CD4-positive, CD25-positive, alpha-beta regulatory T cell (primary cell): Measurements from ENCODE around the gene STAT3. TPM values are rescaled to one million over a fixed set of nuclear protein-coding genes. Genes with fewer than 3 reads are reported as not detected.
A peak's percentile ranks its signal among the peaks of the same experiment; 100 is the strongest.

Source experiments
- ATAC-seq, 2 donors: fragments of 150-1000 bp; cut with Tn5 transposase; one replicate each; pipeline ENCODE4 v1.10.0; 2021; ENCODE audit warnings: low read depth in 2 of 2, moderate number of reproducible peaks in 2 of 2, moderate library complexity in 1 of 2
- DNase-seq, 3 donors: peaks; one replicate each; pipeline versions ENCODE4 v3.0.0 to v3.0.0-alpha.2; 2012 to 2022; ENCODE audit warnings: mixed read lengths in 1 of 3
- H3K27ac ChIP-seq: one replicate; pipeline ENCODE4 v1.7.0; 2013; ENCODE audit warnings: mild to moderate bottlenecking, low read length; ENCODE audit not compliant: insufficient read depth, poor library complexity, severe bottlenecking
- H3K27me3 ChIP-seq: one replicate; pipeline ENCODE4 v1.7.0; 2013; ENCODE audit warnings: low read length; ENCODE audit not compliant: control insufficient read depth, insufficient read depth
- H3K36me3 ChIP-seq: one replicate; pipeline ENCODE4 v1.7.0; 2013; ENCODE audit warnings: mild to moderate bottlenecking, low read length, moderate library complexity; ENCODE audit not compliant: control insufficient read depth, insufficient read depth
- H3K4me1 ChIP-seq: 2 replicates; pipeline ENCODE4 v1.7.0; 2013; ENCODE audit warnings: mild to moderate bottlenecking, low read length; ENCODE audit not compliant: insufficient read depth, control insufficient read depth, poor library complexity, severe bottlenecking
- H3K4me3 ChIP-seq: one replicate; pipeline ENCODE4 v1.7.0; 2013; ENCODE audit warnings: low read depth, mild to moderate bottlenecking, low read length, moderate library complexity
- H3K9me3 ChIP-seq, 2 experiments: 1 replicate in 1 of 2; 2 replicates in 1 of 2; pipeline ENCODE4 v1.7.0; 2013; ENCODE audit warnings: low read length in 2 of 2, mild to moderate bottlenecking in 1 of 2, moderate library complexity in 1 of 2; ENCODE audit not compliant: control insufficient read depth in 2 of 2
- H3K27ac Mint-ChIP-seq, 3 donors: one replicate each; pipeline ENCODE4 v1.8.0; 2020 to 2022; ENCODE audit warnings: mild to moderate bottlenecking in 3 of 3, mixed read lengths in 3 of 3, moderate library complexity in 2 of 3
- H3K27me3 Mint-ChIP-seq: one replicate; pipeline ENCODE4 v1.8.0; 2022; ENCODE audit warnings: mild to moderate bottlenecking, mixed read lengths
- H3K36me3 Mint-ChIP-seq: one replicate; pipeline ENCODE4 v1.8.0; 2020; ENCODE audit warnings: mixed read lengths
- H3K4me1 Mint-ChIP-seq, 4 donors: one replicate each; pipeline ENCODE4 v1.8.0; 2020 to 2022; ENCODE audit warnings: mixed read lengths in 4 of 4, mild to moderate bottlenecking in 1 of 4
- H3K4me3 Mint-ChIP-seq, 4 donors: one replicate each; pipeline ENCODE4 v1.8.0; 2020 to 2022; ENCODE audit warnings: mild to moderate bottlenecking in 4 of 4, mixed read lengths in 4 of 4, moderate library complexity in 3 of 4
- H3K9me3 Mint-ChIP-seq, 7 donors: one replicate each; pipeline ENCODE4 v1.8.0; 2020 to 2022; ENCODE audit warnings: mixed read lengths in 7 of 7, mild to moderate bottlenecking in 3 of 7, moderate library complexity in 2 of 7
- polyA plus RNA-seq, 4 donors: library from polyadenylated mRNA; unstranded; fragments of 300-500 nt; fragmentation: Illumina TruSeq; gene quantifications; one replicate each; pipeline ENCODE4 v1.2.3, GENCODE V29; 2021
- total RNA-seq: library from RNA; stranded (reverse); gene quantifications from one replicate; pipeline ENCODE4 v1.2.3, GENCODE V29; 2022

Gene STAT3
- total and polyA plus RNA-seq, 5 donors from 2014 or later, result 100 to 262 (median 122) TPM

GRCh38 chr17:42411905-42412679 is 23.9 kb upstream of the STAT3 start:
- no peaks in the 10 kb centered on the region for H3K27me3 ChIP-seq
- no peaks in the 10 kb centered on the region for H3K9me3 ChIP-seq
- DNase-seq, result no peak
- H3K27ac ChIP-seq, result no peak overlapping the region
- no peak overlapping the region for H3K4me3 ChIP-seq
- H3K4me1 ChIP-seq, result peaks cover 14% of the 10 kb centered on the region
- ATAC-seq, result no peak
- Mint-ChIP-seq H3K27ac (no peak overlapping the region), H3K27me3 (peaks cover 15% of the 10 kb centered on the region), H3K4me3 (no peak overlapping the region), H3K4me1 (peaks cover 0 to 33% (median 16%) of the 10 kb centered on the region in 4 donors), H3K36me3 (no peaks in the 10 kb centered on the region), H3K9me3 (no peaks in the 10 kb centered on the region)
- H3K36me3 ChIP-seq, result no peaks in the 10 kb centered on the region

DNA sequence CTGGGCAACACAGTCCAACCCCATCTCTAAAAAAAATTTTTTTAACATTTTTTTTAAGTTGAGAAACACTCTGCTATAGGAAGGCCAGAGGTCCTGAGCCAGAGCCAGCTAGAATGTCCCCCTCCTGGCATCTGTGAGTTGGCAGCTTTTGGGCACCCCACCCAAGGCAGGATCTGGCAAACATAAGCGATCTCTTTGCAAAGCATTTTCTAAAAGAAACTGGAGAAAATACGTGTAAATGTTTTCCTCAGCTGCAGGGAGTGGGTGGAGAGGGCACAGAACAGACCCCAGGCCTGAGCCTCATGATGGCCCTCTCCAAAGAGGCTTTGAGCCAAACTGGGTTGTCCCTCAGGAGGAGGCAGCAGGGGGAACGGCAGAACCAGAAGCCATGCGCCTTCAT is 23.1 kb upstream of the STAT3 start:
- peaks cover 14% of the 10 kb centered on the region for H3K4me1 ChIP-seq
- Mint-ChIP-seq H3K4me3 (no peak overlapping the region), H3K9me3 (no peaks in the 10 kb centered on the region), H3K27me3 (peaks cover 15% of the 10 kb centered on the region), H3K36me3 (no peaks in the 10 kb centered on the region), H3K4me1 (peaks cover 0 to 33% (median 16%) of the 10 kb centered on the region in 4 donors), H3K27ac (no peak overlapping the region)
- no peaks in the 10 kb centered on the region for H3K27me3 ChIP-seq
- no peak overlapping the region for H3K27ac ChIP-seq
- ATAC-seq (no peak), DNase-seq (no peak)
- H3K36me3 ChIP-seq, result no peaks in the 10 kb centered on the region
- H3K4me3 ChIP-seq, result no peak overlapping the region
- H3K9me3 ChIP-seq, result no peaks in the 10 kb centered on the region

DNA sequence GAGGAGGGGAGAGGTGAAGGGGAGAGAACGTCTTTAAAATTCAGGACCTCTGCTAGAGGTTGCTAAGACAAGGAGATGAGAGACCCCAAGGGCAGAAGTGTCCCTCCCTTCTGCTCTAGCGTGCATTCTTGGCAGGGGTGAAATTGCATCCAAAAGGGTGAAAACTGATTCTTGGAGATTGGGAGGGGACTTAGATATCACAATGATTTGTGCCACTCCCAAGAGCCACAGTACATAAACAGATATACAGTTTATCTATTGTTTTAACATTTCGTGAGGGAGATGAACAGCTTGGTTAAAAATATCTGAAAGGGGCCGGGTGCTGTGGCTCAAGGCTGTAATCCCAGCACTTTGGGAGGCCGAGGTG is 22.1 kb upstream of the STAT3 start:
- Histone ChIP-seq H3K9me3 (no peaks in the 10 kb centered on the region), H3K27ac (no peak overlapping the region), H3K27me3 (no peaks in the 10 kb centered on the region), H3K36me3 (no peaks in the 10 kb centered on the region), H3K4me3 (no peak overlapping the region), H3K4me1 (peaks cover 15% of the 10 kb centered on the region)
- Mint-ChIP-seq H3K27me3 (peaks cover 20% of the 10 kb centered on the region), H3K27ac (peak overlapping the region in 1 of 3 donors; percentile 9), H3K36me3 (no peaks in the 10 kb centered on the region), H3K4me1 (peaks cover 0 to 30% (median 16%) of the 10 kb centered on the region in 4 donors), H3K9me3 (no peaks in the 10 kb centered on the region), H3K4me3 (no peak overlapping the region)
- no peak for ATAC-seq
- DNase-seq, result no peak

GRCh38 chr17:42409523-42410318 is 21.5 kb upstream of the STAT3 start:
- no peaks in the 10 kb centered on the region for H3K36me3 ChIP-seq
- DNase-seq, result no peak
- Mint-ChIP-seq H3K27me3 (peaks cover 20% of the 10 kb centered on the region), H3K36me3 (no peaks in the 10 kb centered on the region), H3K4me3 (no peak overlapping the region), H3K9me3 (no peaks in the 10 kb centered on the region), H3K27ac (no peak overlapping the region), H3K4me1 (peaks cover 0 to 24% (median 10%) of the 10 kb centered on the region in 4 donors)
- H3K27ac ChIP-seq, result no peak overlapping the region
- no peaks in the 10 kb centered on the region for H3K9me3 ChIP-seq
- H3K4me3 ChIP-seq, result no peak overlapping the region
- no peak for ATAC-seq
- H3K4me1 ChIP-seq, result peaks cover 10% of the 10 kb centered on the region
- no peaks in the 10 kb centered on the region for H3K27me3 ChIP-seq

GRCh38 chr17:42408061-42408460 is 19.8 kb upstream of the STAT3 start:
- H3K9me3 ChIP-seq, result no peaks in the 10 kb centered on the region
- Mint-ChIP-seq H3K4me3 (no peak overlapping the region), H3K27ac (no peak overlapping the region), H3K27me3 (peaks cover 28% of the 10 kb centered on the region), H3K4me1 (peaks cover 0 to 13% (median 5%) of the 10 kb centered on the region in 4 donors), H3K9me3 (no peaks in the 10 kb centered on the region), H3K36me3 (no peaks in the 10 kb centered on the region)
- ATAC-seq (no peak), DNase-seq (no peak)
- no peak overlapping the region for H3K27ac ChIP-seq
- H3K27me3 ChIP-seq, result no peaks in the 10 kb centered on the region
- no peaks in the 10 kb centered on the region for H3K36me3 ChIP-seq
- H3K4me3 ChIP-seq, result no peak overlapping the region
- H3K4me1 ChIP-seq, result peaks cover 4% of the 10 kb centered on the region

DNA sequence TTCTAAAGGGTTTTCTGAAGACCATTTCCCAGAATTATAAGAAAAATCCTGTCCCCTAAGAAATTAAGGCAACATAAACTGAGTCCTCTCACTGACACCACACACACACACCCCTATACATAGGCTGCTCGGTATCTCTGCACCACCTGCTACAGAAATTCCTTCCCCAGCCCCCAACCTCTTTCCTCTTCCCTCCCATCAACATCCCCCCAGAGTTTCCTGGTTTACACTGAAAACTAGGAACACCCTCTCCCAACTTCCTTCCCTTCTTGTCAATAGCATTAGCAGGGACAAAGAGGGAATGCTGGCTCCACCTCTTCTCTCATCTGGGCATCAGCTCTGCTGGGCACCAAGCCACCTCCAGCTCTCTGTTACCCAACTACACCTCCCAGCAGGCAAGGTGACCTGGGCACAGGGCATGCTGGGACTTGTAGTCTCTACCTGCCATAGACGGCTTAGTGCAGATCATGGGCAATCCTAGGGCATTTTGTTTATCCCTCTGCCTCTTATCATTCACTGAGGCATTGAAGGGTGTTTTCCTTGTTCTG is 19.1 kb upstream of the STAT3 start:
- no peak overlapping the region for H3K4me3 ChIP-seq
- ATAC-seq, result peak; percentile 84 to 87
- Mint-ChIP-seq H3K36me3 (no peaks in the 10 kb centered on the region), H3K4me1 (peaks cover 0 to 13% (median 5%) of the 10 kb centered on the region in 4 donors), H3K9me3 (no peaks in the 10 kb centered on the region), H3K27me3 (peaks cover 28% of the 10 kb centered on the region), H3K27ac (peak overlapping the region; percentile 9 to 49 (median 39)), H3K4me3 (no peak overlapping the region)
- H3K27ac ChIP-seq, result no peak overlapping the region
- no peaks in the 10 kb centered on the region for H3K9me3 ChIP-seq
- H3K36me3 ChIP-seq, result no peaks in the 10 kb centered on the region
- H3K27me3 ChIP-seq, result no peaks in the 10 kb centered on the region
- H3K4me1 ChIP-seq, result peaks cover 4% of the 10 kb centered on the region
- peak; percentile 44 to 72 (median 66) for DNase-seq

DNA sequence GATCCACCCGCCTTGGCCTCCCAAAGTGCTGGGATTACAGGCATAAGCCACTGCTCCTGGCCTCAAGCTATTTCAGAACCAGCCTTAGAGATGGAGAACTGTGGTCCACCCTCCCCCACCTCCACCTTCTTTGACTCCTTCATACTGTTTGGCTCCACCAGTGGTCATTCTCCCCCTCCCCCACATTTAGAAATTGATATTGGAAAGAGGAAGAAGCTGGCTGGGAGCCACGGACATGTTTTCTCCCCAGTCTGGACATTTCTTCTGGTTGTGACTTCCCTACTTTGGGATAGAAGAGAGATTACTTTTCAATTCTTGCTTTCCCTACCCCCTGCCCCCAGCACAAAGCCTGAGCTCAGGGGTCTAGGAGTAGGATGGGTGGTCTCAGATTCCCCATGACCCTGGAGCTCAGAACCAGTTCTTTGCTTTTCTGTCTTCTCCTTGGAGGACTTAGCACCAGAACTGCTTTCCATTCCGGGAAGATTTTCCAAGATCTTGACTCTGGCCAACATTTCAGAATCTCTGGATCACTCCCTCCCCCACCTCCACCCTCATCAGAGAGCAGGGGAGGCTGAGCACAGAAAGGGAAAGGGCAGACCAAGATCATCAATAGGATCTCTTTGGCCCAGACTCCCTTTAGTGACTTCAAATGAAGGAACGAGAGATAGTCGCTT is 18.5 kb upstream of the STAT3 start:
- peaks cover 4% of the 10 kb centered on the region for H3K4me1 ChIP-seq
- peaks cover 25% of the 10 kb centered on the region for H3K27me3 Mint-ChIP-seq

More for the DNA sequence above, 18.5 kb upstream of the STAT3 start:
- Histone ChIP-seq H3K4me3 (no peak overlapping the region), H3K9me3 (no peaks in the 10 kb centered on the region), H3K27ac (no peak overlapping the region), H3K27me3 (no peaks in the 10 kb centered on the region), H3K36me3 (no peaks in the 10 kb centered on the region)
- no peaks in the 10 kb centered on the region for H3K9me3 Mint-ChIP-seq
- H3K4me1 Mint-ChIP-seq, result peaks cover 0 to 10% (median 5%) of the 10 kb centered on the region in 4 donors
- H3K36me3 Mint-ChIP-seq, result no peaks in the 10 kb centered on the region
- H3K27ac Mint-ChIP-seq, result no peak overlapping the region
- no peak overlapping the region for H3K4me3 Mint-ChIP-seq
- no peak for DNase-seq
- no peak for ATAC-seq
